ENCODE measurements around the gene ESR2.
"Not testable (repeated sequence)": the region's sequence is repeated elsewhere in the genome, so short reads cannot be mapped to it uniquely, and the experiment has no call there.

Gene ESR2

GRCh38 chr14:64195199-64195598 is 99.0 kb downstream of the ESR2 start:
- DNase-seq, result no peak

- no peak for DNase-seq
Measured at GRCh38 chr14:64194404-64194803, 99.8 kb downstream of the ESR2 start.

- no peak for DNase-seq
Measured at GRCh38 chr14:64193821-64194220, 100.3 kb downstream of the ESR2 start.

GRCh38 chr14:64191756-64192155 is 102.4 kb downstream of the ESR2 start:
- DNase-seq, result no peak

GRCh38 chr14:64190974-64191502 is 103.1 kb downstream of the ESR2 start:
- DNase-seq, result no peak

GRCh38 chr14:64187331-64187730 is 106.8 kb downstream of the ESR2 start:
- DNase-seq, result no peak

GRCh38 chr14:64186231-64187129 is 107.7 kb downstream of the ESR2 start:
- DNase-seq, result no peak

GRCh38 chr14:64185184-64185583 is 109.0 kb downstream of the ESR2 start:
- no peak for DNase-seq

- DNase-seq, result no peak
Measured at GRCh38 chr14:64184103-64184729, 110.0 kb downstream of the ESR2 start.

GRCh38 chr14:64182908-64183307 is 111.3 kb downstream of the ESR2 start:
- not testable (repeated sequence) for DNase-seq

- no peak for DNase-seq
Measured at GRCh38 chr14:64178814-64179213, 115.4 kb downstream of the ESR2 start.

GRCh38 chr14:64176330-64176729 is 117.8 kb downstream of the ESR2 start:
- no peak for DNase-seq

- no peak for DNase-seq
Measured at GRCh38 chr14:64174922-64175782, 119.0 kb downstream of the ESR2 start.

GRCh38 chr14:64170181-64170580 is 124.0 kb downstream of the ESR2 start:
- DNase-seq, result no peak

GRCh38 chr14:64159588-64159987 is 134.6 kb downstream of the ESR2 start:
- DNase-seq, result no peak

GRCh38 chr14:64158608-64159007 is 135.6 kb downstream of the ESR2 start:
- no peak for DNase-seq

GRCh38 chr14:64149921-64150320 is 144.2 kb downstream of the ESR2 start:
- DNase-seq, result no peak

- DNase-seq, result no peak
Measured at GRCh38 chr14:64147126-64147790, 146.9 kb downstream of the ESR2 start.

- no peak for DNase-seq
Measured at GRCh38 chr14:64137657-64138290, 156.4 kb downstream of the ESR2 start.

GRCh38 chr14:64126548-64126947 is 167.6 kb downstream of the ESR2 start:
- DNase-seq, result no peak

- DNase-seq, result no peak
Measured at GRCh38 chr14:64125270-64125669, 168.9 kb downstream of the ESR2 start.

GRCh38 chr14:64123241-64123822 is 170.8 kb downstream of the ESR2 start:
- no peak for DNase-seq

All from NCI-H1048 (cell line).